HG03442 (cell line): ENCODE results near the gene FGFRL1.

Experiments
- ATAC-seq: cut with Tn5 transposase; IDR thresholded peaks from one replicate; pipeline ENCODE4 v1.9.1; 2021; ENCODE audit warnings: mild to moderate bottlenecking, moderate library complexity; ENCODE audit not compliant: unreplicated experiment

The FGFRL1 gene

DNA sequence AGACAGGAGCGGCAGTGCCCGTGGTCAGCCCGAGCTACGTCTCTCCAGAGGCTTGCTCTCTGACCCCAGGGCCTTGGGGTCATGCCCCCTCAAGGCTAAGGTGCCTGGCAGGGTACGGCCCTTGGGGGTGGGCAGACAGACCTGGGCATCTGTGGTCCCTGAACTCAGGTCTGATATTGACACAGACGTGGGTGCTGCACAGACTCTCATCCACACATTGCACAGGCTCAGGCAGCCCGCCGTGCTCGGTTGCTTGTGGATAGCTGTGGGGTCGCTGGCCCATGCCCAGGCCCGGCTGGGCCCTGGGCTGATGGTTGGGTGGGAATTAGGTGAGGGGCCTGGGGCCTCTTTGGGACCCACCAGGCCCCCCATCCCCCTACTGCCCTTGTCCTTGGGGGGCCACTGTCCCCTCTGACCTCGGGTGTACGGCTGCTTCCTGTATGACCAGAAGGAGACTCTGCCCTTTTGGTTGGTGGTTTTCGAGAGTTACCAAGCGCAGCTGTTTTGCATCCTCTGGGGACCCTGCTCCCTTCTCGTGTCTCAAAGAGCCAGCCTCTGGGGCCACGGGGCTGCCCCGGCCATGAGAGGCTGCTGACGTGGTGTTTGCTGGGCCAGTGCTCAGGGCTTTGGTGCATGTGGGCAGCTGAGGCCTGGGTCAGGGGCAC lies 10.1 kb downstream of the FGFRL1 start:
- ATAC-seq = peak; percentile 65

- no peak for ATAC-seq
Measured at GRCh38 chr4:1022051-1022738, 10.8 kb downstream of the FGFRL1 start.

DNA sequence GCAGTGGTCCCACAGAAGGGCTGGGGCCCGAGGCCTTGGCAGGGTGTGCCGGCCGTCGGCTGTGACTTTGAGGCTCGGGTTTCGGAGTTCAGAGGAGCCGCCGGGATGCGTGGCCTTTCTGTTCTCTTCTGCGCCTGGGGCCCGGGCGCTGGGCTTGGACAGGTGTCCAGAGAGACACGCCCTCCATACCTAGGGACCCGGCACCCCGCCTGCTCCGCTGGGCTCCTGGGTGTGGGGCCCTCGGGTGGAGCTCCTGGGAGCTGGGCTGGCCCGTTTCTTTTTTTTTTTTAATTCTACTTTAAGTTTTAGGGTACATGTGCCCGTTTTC lies 11.3 kb downstream of the FGFRL1 start:
- ATAC-seq = no peak

- no peak for ATAC-seq
Measured at GRCh38 chr4:1023075-1023640, 11.7 kb downstream of the FGFRL1 start.

DNA sequence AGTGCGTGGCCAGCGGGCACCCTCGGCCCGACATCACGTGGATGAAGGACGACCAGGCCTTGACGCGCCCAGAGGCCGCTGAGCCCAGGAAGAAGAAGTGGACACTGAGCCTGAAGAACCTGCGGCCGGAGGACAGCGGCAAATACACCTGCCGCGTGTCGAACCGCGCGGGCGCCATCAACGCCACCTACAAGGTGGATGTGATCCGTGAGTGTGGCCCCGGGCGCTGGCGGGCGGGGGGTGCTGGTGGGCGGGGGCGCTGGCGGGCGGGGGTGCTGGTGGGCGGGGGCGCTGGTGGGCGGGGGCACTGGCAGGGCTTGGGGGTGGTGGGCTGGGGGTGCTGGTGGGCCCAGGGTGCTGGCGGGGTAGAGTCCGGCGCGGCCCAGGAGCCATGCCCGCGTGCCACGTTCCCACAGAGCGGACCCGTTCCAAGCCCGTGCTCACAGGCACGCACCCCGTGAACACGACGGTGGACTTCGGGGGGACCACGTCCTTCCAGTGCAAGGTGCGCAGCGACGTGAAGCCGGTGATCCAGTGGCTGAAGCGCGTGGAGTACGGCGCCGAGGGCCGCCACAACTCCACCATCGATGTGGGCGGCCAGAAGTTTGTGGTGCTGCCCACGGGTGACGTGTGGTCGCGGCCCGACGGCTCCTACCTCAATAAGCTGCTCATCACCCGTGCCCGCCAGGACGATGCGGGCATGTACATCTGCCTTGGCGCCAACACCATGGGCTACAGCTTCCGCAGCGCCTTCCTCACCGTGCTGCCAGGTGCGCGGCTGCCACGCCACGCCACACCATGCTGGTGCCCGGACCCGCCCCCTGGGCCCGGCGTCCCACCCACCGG lies 12.7 kb downstream of the FGFRL1 start:
- no peak for ATAC-seq

DNA sequence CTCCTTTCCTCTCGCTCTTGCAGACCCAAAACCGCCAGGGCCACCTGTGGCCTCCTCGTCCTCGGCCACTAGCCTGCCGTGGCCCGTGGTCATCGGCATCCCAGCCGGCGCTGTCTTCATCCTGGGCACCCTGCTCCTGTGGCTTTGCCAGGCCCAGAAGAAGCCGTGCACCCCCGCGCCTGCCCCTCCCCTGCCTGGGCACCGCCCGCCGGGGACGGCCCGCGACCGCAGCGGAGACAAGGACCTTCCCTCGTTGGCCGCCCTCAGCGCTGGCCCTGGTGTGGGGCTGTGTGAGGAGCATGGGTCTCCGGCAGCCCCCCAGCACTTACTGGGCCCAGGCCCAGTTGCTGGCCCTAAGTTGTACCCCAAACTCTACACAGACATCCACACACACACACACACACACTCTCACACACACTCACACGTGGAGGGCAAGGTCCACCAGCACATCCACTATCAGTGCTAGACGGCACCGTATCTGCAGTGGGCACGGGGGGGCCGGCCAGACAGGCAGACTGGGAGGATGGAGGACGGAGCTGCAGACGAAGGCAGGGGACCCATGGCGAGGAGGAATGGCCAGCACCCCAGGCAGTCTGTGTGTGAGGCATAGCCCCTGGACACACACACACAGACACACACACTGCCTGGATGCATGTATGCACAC lies 13.6 kb downstream of the FGFRL1 start:
- no peak for ATAC-seq

GRCh38 chr4:1026115-1026514 lies 14.7 kb downstream of the FGFRL1 start:
- ATAC-seq = peak; percentile 65

DNA sequence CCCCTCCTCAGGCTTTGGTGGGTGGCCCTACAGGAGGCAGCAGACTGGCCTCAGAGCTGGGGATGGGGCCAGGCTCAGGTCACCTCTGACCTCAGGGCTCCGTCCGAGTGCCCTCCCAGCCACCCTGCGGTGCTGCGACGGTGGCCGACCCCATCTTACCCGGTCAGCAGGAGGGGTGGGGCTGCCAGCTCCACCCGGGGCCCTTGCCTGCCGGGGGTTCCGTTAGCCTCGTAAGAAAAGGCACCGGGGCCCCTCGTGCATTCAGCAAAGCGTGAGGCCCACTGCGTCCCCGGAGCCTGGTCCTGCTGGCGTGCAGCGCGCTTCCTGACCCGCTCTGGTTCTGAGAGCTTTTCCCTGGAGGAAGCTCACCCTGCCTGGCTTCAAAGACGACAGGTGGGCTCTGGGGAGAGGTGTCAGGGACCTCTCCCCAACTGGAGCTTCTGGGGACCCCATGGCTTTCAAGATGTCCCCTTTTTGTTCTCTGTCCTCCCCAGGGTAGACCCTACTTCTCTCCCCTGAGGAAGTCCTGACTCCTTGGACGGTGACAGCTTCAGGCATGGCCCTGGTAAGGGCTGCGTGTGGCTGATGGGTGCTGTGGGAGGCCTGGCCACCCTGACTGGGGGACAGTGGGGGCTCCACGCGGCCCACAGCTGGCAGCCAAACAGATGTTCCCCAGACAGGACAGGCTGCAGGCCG lies 15.9 kb downstream of the FGFRL1 start:
- no peak for ATAC-seq

GRCh38 chr4:1027915-1028238 lies 16.5 kb downstream of the FGFRL1 start:
- no peak for ATAC-seq

DNA sequence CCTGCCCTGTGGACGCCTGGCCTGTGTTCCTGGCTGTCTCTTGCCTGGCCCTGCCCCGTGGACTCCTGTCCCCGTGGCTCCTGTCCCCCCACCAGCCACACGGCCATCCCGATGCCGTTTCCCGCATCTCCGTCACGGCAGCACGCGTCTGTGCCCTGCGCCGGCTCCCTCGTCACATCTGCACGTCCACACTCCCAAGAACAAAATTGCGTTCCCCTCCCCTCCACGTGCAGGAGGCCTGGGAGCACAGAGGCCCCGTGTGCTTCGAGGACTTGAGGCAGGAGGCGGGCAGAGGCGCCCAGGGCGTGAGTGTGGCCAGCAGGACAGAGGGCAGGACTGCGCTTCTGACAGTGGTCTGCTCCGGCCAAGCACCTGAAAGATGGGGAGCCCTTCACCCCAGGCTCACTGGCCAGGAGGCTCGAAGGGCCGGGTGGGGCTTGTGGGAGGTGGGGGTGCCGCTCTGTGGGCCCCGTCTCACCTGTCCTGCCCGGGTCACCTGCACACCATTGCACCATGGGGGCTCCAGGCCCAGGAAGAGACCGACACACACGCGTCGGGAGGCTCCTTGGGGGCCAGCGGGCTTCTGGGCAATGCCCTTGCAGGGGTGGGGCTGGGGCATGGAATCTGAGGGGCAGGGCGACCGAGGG lies 17.3 kb downstream of the FGFRL1 start:
- no peak for ATAC-seq

DNA sequence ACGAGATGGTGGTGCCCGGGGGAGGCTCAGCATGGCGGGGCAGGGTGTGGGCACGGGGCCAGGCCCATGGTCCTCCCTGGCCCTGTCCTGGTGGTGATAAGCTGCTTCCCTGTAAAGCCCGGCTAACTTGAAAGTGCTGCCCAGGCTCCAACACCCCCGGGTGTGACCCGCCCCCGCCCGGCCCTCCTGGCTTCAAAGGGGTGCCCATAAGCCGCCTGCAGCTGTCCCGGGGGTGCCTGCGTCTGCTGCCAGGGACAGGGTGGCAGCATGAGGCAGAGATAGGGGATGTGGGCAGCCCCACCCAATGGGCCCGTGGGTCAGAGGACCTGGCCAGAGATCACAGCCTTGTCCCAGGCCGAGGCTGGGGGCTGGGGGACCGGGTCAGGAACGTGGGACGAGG lies 18.1 kb downstream of the FGFRL1 start:
- ATAC-seq = no peak

DNA sequence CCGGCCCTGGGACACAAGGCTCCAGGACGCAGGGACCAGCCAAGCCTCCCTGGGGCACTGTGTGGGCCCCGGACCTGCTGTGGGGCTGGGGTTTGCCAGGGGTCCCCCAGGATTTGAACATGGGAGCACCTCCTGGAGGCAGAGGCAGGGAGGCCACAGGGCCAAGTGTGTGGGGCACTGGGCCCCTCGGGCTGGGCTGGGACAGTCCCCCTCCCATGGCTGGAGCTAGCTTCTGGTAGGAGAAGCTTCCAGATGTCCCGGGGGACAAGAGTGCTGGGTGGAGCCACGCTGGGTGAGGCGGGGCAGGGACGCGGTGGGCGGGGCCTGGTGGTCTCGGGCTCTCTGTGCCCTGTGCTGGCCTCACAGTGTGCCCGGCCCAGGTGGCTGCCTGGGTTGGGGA lies 18.6 kb downstream of the FGFRL1 start:
- ATAC-seq = no peak

DNA sequence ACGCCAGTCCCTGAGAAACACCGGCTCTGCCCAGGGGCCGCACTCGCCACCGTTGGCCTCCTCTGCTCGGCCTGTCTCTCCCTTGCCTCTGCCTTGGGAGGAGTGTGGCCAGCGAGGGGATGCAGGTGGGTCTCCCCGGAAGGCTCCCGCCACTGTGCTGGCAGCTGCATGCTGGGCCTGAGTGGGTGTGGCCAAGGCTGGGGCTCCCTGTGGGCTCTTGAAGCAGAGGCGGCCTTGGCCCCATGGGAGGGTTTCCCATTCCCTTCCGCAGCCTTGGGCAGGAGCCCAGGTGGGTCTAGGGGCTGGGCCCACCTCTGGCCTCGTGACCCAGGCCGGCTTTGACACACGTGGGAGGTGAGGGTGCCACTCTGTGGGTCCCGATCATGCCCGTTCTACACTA lies 19.1 kb downstream of the FGFRL1 start:
- no peak for ATAC-seq

GRCh38 chr4:1031346-1031745 lies 19.9 kb downstream of the FGFRL1 start:
- ATAC-seq = no peak

GRCh38 chr4:1031956-1032795 lies 20.8 kb downstream of the FGFRL1 start:
- no peak for ATAC-seq

- ATAC-seq = no peak
Measured at GRCh38 chr4:1032861-1033260, 21.4 kb downstream of the FGFRL1 start.

- no peak for ATAC-seq
Measured at GRCh38 chr4:1033840-1034551, 22.6 kb downstream of the FGFRL1 start.

GRCh38 chr4:1035510-1035909 lies 24.1 kb downstream of the FGFRL1 start:
- no peak for ATAC-seq

DNA sequence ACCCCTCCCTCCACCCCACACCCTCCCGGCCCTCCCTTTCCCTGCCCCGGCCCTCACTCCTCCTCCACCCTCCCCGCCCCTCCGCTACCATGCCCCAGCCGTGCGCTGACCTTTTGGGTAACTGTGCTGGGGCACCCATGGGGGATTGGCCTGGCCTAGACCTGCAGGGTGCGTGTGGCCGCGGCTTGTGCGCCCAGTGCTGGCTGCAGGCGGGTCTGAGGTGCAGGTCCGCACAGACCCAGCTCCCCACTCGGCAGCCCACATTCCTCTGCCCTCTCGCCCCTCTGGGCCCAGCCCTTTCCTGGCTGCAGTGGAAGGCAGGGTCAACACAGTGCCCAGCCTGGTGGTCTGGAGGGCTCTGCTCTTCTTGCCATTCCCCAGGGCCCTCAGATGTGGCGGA lies 24.7 kb downstream of the FGFRL1 start:
- no peak for ATAC-seq
